AG08396 (cell line): ENCODE results near the gene CERS3.
"Not testable (repeated sequence)": the region's sequence is repeated elsewhere in the genome, so short reads cannot be mapped to it uniquely, and the experiment has no call there.

Source experiments
- DNase-seq: peaks from one replicate; pipeline ENCODE4 v3.0.0; 2012; ENCODE audit warnings: low spot score, mixed read lengths

The CERS3 gene

GRCh38 chr15:100464888-100465287, 63.9 kb downstream of the CERS3 start:
- DNase-seq, result no peak

GRCh38 chr15:100464256-100464655, 64.5 kb downstream of the CERS3 start:
- DNase-seq, result no peak

- DNase-seq, result no peak
Observed at GRCh38 chr15:100463515-100463914, 65.2 kb downstream of the CERS3 start.

GRCh38 chr15:100461049-100461448, 67.7 kb downstream of the CERS3 start:
- DNase-seq, result no peak

GRCh38 chr15:100457201-100457600, 71.5 kb downstream of the CERS3 start:
- DNase-seq, result no peak

- no peak for DNase-seq
Observed at GRCh38 chr15:100454148-100454547, 74.6 kb downstream of the CERS3 start.

- no peak for DNase-seq
Observed at GRCh38 chr15:100448481-100448880, 80.3 kb downstream of the CERS3 start.

GRCh38 chr15:100441063-100441462, 87.7 kb downstream of the CERS3 start:
- DNase-seq, result not testable (repeated sequence)

- DNase-seq, result no peak
Observed at GRCh38 chr15:100439514-100439913, 89.2 kb downstream of the CERS3 start.

- no peak for DNase-seq
Observed at GRCh38 chr15:100438570-100438969, 90.2 kb downstream of the CERS3 start.

- no peak for DNase-seq
Observed at GRCh38 chr15:100437261-100437660, 91.5 kb downstream of the CERS3 start.

- DNase-seq, result no peak
Observed at GRCh38 chr15:100434561-100434960, 94.2 kb downstream of the CERS3 start.

GRCh38 chr15:100434038-100434437, 94.7 kb downstream of the CERS3 start:
- DNase-seq, result no peak

- no peak for DNase-seq
Observed at GRCh38 chr15:100433304-100433703, 95.4 kb downstream of the CERS3 start.

- no peak for DNase-seq
Observed at GRCh38 chr15:100430411-100430810, 98.3 kb downstream of the CERS3 start.

GRCh38 chr15:100429116-100429728, 99.5 kb downstream of the CERS3 start:
- DNase-seq, result no peak

GRCh38 chr15:100426937-100427336, 101.8 kb downstream of the CERS3 start:
- no peak for DNase-seq

GRCh38 chr15:100405179-100405578, 123.6 kb downstream of the CERS3 start:
- DNase-seq, result no peak

GRCh38 chr15:100400996-100401395, 127.8 kb downstream of the CERS3 start:
- DNase-seq, result no peak

GRCh38 chr15:100394736-100395440, 133.9 kb downstream of the CERS3 start:
- DNase-seq, result no peak

- DNase-seq, result no peak
Observed at GRCh38 chr15:100393008-100393407, 135.7 kb downstream of the CERS3 start.

- DNase-seq, result no peak
Observed at GRCh38 chr15:100385300-100386050, 143.3 kb downstream of the CERS3 start.

- no peak for DNase-seq
Observed at GRCh38 chr15:100384108-100384410, 144.7 kb downstream of the CERS3 start.
